GM12878 (cell line): ENCODE results near the gene MTO1. TPM values are rescaled to one million over a fixed set of nuclear protein-coding genes. Genes with fewer than 3 reads are reported as not detected.

Experiments
- ATAC-seq: fragments of 200-7000 bp; cut with Tn5 transposase; 3 replicates; pipeline ENCODE4 v1.9.1; 2020; ENCODE audit warnings: mild to moderate bottlenecking, moderate library complexity
- BruUV-seq: library from RNA; stranded (reverse); fragments of 400-500 nt; replicated peaks from 2 replicates; lab custom pipeline; 2021; lab: Mats Ljungman, UMichigan
- CTCF ChIA-PET: fragments of 300-600 bp; sonication (Branson Sonifier 250); formaldehyde crosslinking; extraction: SDS; loops from one replicate; lab custom pipeline; 2021; ENCODE audit warnings: inconsistent platforms; lab: Yijun Ruan, JAX
- POLR2A ChIA-PET: fragments of 350-600 bp; formaldehyde crosslinking; extraction: SDS; loops from one replicate; lab custom pipeline; 2021; ENCODE audit warnings: inconsistent platforms; lab: Charles Lee
- RAD21 ChIA-PET: fragments of 300-600 bp; sonication (Branson Sonifier 250); formaldehyde crosslinking; loops from one replicate; lab custom pipeline; 2023; ENCODE audit warnings: antibody characterized with exemption; ENCODE audit not compliant: unreplicated experiment; lab: Charles Lee
- SMC1A ChIA-PET: fragments of 300-600 bp; sonication (Branson Sonifier 250); formaldehyde crosslinking; loops from one replicate; lab custom pipeline; 2023; ENCODE audit not compliant: unreplicated experiment, uncharacterized antibody; lab: Charles Lee
- DNase-seq: peaks from one replicate; pipeline ENCODE4 v3.0.0-alpha.2; 2011; ENCODE audit warnings: low read depth, low spot score
- FAIRE-seq: peaks from 3 replicates; lab custom pipeline; 2011; peaks lifted over from hg19 to GRCh38; lab: Jason Lieb, UNC
- H2AFZ ChIP-seq: 2 replicates; pipeline ENCODE4 v1.6.0; 2011; ENCODE audit warnings: low read depth, low read length, control low read depth; ENCODE audit not compliant: control insufficient read depth
- H3K27ac ChIP-seq: 2 replicates; pipeline ENCODE4 v1.5.1; 2011; ENCODE audit warnings: control low read depth; ENCODE audit not compliant: control insufficient read depth, insufficient read depth
- H3K27me3 ChIP-seq, 2 experiments: replicated peaks in 1 of 2; 2 replicates each; pipeline versions ENCODE4 v1.6.0 to v1.6.1; 2011; ENCODE audit warnings: low read length in 1 of 2; ENCODE audit not compliant: control insufficient read depth in 2 of 2, insufficient read depth in 2 of 2
- H3K36me3 ChIP-seq, 2 experiments: 2 replicates each; pipeline ENCODE4 v1.5.1; 2011; ENCODE audit warnings: low read length in 1 of 2; ENCODE audit not compliant: control insufficient read depth in 2 of 2, insufficient read depth in 2 of 2
- H3K4me1 ChIP-seq: 2 replicates; pipeline ENCODE4 v1.6.1; 2011; ENCODE audit warnings: mild to moderate bottlenecking, low read length, moderate library complexity, mixed read lengths; ENCODE audit not compliant: control insufficient read depth, insufficient read depth
- H3K4me2 ChIP-seq: 2 replicates; pipeline ENCODE4 v1.6.0; 2011; ENCODE audit warnings: control low read depth; ENCODE audit not compliant: control insufficient read depth, insufficient read depth
- H3K4me3 ChIP-seq: fragments of 200-600 bp; sonication (generic); 2 replicates; pipeline ENCODE4 v1.5.1; 2016
- H3K79me2 ChIP-seq: 2 replicates; pipeline ENCODE4 v1.6.0; 2011; ENCODE audit warnings: low read length; ENCODE audit not compliant: control insufficient read depth, insufficient read depth
- H3K9ac ChIP-seq: 2 replicates; pipeline ENCODE4 v1.8.0; 2011; ENCODE audit warnings: low read length, control low read depth, mixed read lengths; ENCODE audit not compliant: control insufficient read depth, insufficient read depth
- H3K9me3 ChIP-seq: replicated peaks from 3 replicates; pipeline ENCODE4 v1.5.1; 2011; ENCODE audit warnings: mild to moderate bottlenecking, low read length; ENCODE audit not compliant: control insufficient read depth, insufficient read depth
- H4K20me1 ChIP-seq: 2 replicates; pipeline ENCODE4 v1.6.0; 2011; ENCODE audit not compliant: control insufficient read depth, insufficient read depth
- ASH2L ChIP-seq: fragments of 300-600, 200-600 bp; sonication (generic); IDR thresholded peaks from 2 replicates; pipeline ENCODE4 v1.6.1; 2017; ENCODE audit warnings: low read depth, mild to moderate bottlenecking, borderline replicate concordance
- ATF7 ChIP-seq: fragments of 450-650 bp; IDR thresholded peaks from 2 replicates; pipeline ENCODE4 v1.6.1; 2016; ENCODE audit warnings: low read depth, mild to moderate bottlenecking
- CBFB ChIP-seq: IDR thresholded peaks from 2 replicates; pipeline ENCODE4 v1.6.1; 2016; ENCODE audit warnings: antibody characterized with exemption, low read depth
- CEBPB ChIP-seq, 2 experiments: fragments of 150-350 bp in 1 of 2; IDR thresholded peaks; 2 replicates each; pipeline ENCODE4 v1.6.1; 2012 to 2014; ENCODE audit warnings: low read depth in 2 of 2, low read length in 2 of 2, borderline replicate concordance in 1 of 2, inconsistent platforms in 1 of 2
- EP300 ChIP-seq, 2 experiments: fragments of 150-350 bp in 1 of 2; IDR thresholded peaks; 2 replicates each; pipeline ENCODE4 v1.6.1; 2011 to 2012; ENCODE audit warnings: low read depth in 2 of 2, low read length in 2 of 2, borderline replicate concordance in 1 of 2, improper control_type of control experiment in 1 of 2, inconsistent platforms in 1 of 2; ENCODE audit not compliant: control insufficient read depth in 1 of 2
- GATAD2B ChIP-seq: fragments of 450-650 bp; conservative IDR thresholded peaks from 2 replicates; pipeline ENCODE4 v1.6.1; 2017; ENCODE audit warnings: low read depth, mild to moderate bottlenecking, moderate library complexity
- HDAC6 ChIP-seq: fragments of 200-600 bp; sonication (generic); IDR thresholded peaks from one replicate; pipeline ENCODE4 v1.8.0; 2017; ENCODE audit warnings: antibody characterized with exemption; ENCODE audit not compliant: unreplicated experiment
- IKZF1 ChIP-seq: fragments of 450-650 bp; conservative IDR thresholded peaks from 2 replicates; pipeline ENCODE4 v1.6.1; 2017; ENCODE audit warnings: antibody characterized with exemption, mild to moderate bottlenecking
- IKZF2 ChIP-seq, 2 experiments: fragments of 450-650 bp; IDR thresholded peaks; 2 replicates each; pipeline ENCODE4 v1.6.1; 2017; ENCODE audit warnings: mild to moderate bottlenecking in 2 of 2, moderate library complexity in 2 of 2
- IRF4 ChIP-seq: IDR thresholded peaks from 2 replicates; pipeline ENCODE4 v1.6.1; 2011; ENCODE audit warnings: low read depth, low read length
- LARP7 ChIP-seq: fragments of 450-650 bp; IDR thresholded peaks from 2 replicates; pipeline ENCODE4 v1.6.1; 2017; ENCODE audit warnings: mild to moderate bottlenecking
- NRF1 ChIP-seq: conservative IDR thresholded peaks from 2 replicates; pipeline ENCODE4 v1.6.1; 2011; ENCODE audit warnings: mild to moderate bottlenecking, low read depth, low read length, improper control_type of control experiment
- SREBF1 ChIP-seq: IDR thresholded peaks from 2 replicates; pipeline ENCODE4 v1.6.1; 2012; ENCODE audit warnings: mild to moderate bottlenecking, low read length
- WRNIP1 ChIP-seq: IDR thresholded peaks from 2 replicates; pipeline ENCODE4 v1.6.1; 2011; ENCODE audit warnings: low read depth, low read length, improper control_type of control experiment, borderline replicate concordance
- ZBED1 ChIP-seq: IDR thresholded peaks from 2 replicates; pipeline ENCODE4 v1.6.1; 2016; ENCODE audit warnings: borderline replicate concordance
- WGBS: methylation state at CpG from one replicate; pipeline ENCODE4 v1.1.6; 2016; ENCODE audit warnings: low lambda C conversion rate; ENCODE audit not compliant: insufficient replicate concordance, insufficient coverage; ENCODE audit errors: missing lambda C conversion rate; 5-methylcytosine and 5-hydroxymethylcytosine counted together
- in situ Hi-C: fragments of 300-500 bp; cut with MboI; formaldehyde crosslinking; loops from 9 replicates; pipeline ENCODE4 v1.14.3; 2018; ENCODE audit warnings: mixed read lengths
- intact Hi-C: fragments of 100-400 bp; cut with micrococcal nuclease; formaldehyde crosslinking; loops from one replicate; pipeline ENCODE4 v1.14.2; 2022; ENCODE audit not compliant: unreplicated experiment
- polyA plus RNA-seq, 11 experiments: library from polyadenylated mRNA; depleted of rRNA in 4 of 11; unstranded in 6 of 11; stranded (reverse) in 5 of 11; fragments of >200 nt; fragmentation: Nextera tagmentation in 4 of 11; fragmentation: Illumina TruSeq in 1 of 11; extraction: Ambion mirVana in 4 of 11; extraction: Trizol in 1 of 11; gene quantifications; 1 replicate in 1 of 11; 2 replicates in 10 of 11; pipeline versions ENCODE4 v1.2.1 to v1.2.3, GENCODE V29; 2011 to 2016; ENCODE audit warnings: inconsistent platforms in 2 of 11, missing spikeins in 2 of 11, low read depth in 1 of 11
- total RNA-seq, 4 experiments: library from RNA; depleted of rRNA in 3 of 4; stranded (reverse); fragments of >200 nt in 3 of 4; fragmentation: Illumina TruSeq in 1 of 4; extraction: Trizol in 1 of 4; gene quantifications; 2 replicates each; pipeline versions ENCODE4 v1.2.1 to v1.2.3, GENCODE V29; 2013 to 2021
- TF ChIP-seq, protein P1 (sequence below): IDR thresholded peaks from 2 replicates; pipeline ENCODE4 v1.6.1; 2012; ENCODE audit warnings: low read depth, low read length, improper control_type of control experiment
- TF ChIP-seq, protein P2 (sequence below): fragments of 450-650 bp; IDR thresholded peaks from 2 replicates; pipeline ENCODE4 v1.6.1; 2017; ENCODE audit warnings: borderline replicate concordance
- TF ChIP-seq, protein P3 (sequence below): fragments of 450-650 bp; IDR thresholded peaks from 2 replicates; pipeline ENCODE4 v1.6.1; 2016; ENCODE audit warnings: mild to moderate bottlenecking

MTO1 gene
- total and polyA plus RNA-seq, 10 of the 15 experiments (the other 5 are each of a cell fraction or from before 2014, with no cell fraction given) = 24.8 to 53.6 (median 33.1) TPM

DNA sequence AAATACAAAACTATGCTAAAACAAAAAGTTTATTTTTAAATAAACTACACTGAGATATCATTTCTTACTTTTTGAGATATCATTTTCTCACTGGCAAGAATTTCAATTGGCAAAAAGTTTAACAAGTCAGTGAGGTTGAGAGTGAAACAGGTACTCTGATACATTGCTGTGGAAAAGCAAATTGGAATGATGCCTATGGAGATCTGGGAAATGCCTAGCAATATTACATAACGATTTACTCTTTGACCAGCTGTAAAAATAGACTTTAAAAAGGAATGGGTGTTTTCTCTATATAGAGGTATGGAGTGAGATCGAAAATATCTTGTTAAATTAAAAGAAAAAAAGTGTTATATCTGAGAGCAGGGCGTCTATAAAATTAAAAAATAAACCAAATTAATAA, 26.3 kb upstream of the MTO1 start:
- Histone ChIP-seq H3K4me2 (no peak overlapping the region), H3K9me3 (no peaks in the 10 kb centered on the region), H3K4me3 (no peak overlapping the region), H3K4me1 (no peaks in the 10 kb centered on the region), H4K20me1 (no peaks in the 10 kb centered on the region), H3K9ac (no peak overlapping the region), H3K36me3 (peaks cover 10 to 31% of the 10 kb centered on the region in 2 experiments), H3K27me3 (no peaks in the 10 kb centered on the region), H2AFZ (no peak overlapping the region), H3K27ac (no peak overlapping the region), H3K79me2 (peaks cover 11% of the 10 kb centered on the region)
- POLR2A ChIA-PET = interaction anchor here (0.6 kb wide), 1 partner anchor 15 kb away, joined by 4 read pairs; no protein-coding TSS in a partner anchor
- in situ Hi-C loops (loop anchor here (25.0 kb wide), 1 partner anchor 1802 kb away; the partner anchor contains the start of gene COX7A2), intact Hi-C loops (no loop called here)
- DNase-seq (no peak), ATAC-seq (no peak), FAIRE-seq (no peak)
- no TSS peak for BruUV-seq
- WGBS = 70% methylated on average over 3 of the region's 3 CpGs
- CTCF ChIA-PET = interaction anchor here (1.0 kb wide), 1 partner anchor 15 kb away, joined by 4 read pairs; no protein-coding TSS in a partner anchor
- SMC1A ChIA-PET = interaction anchor here (0.9 to 1.3 kb wide), 3 partner anchors 23 to 178 kb away, joined by 3 to 4 read pairs (median 4); no protein-coding TSS in a partner anchor
- RAD21 ChIA-PET = no interaction called here
- no peak for TF ChIP-seq CBFB
- no peak for TF ChIP-seq LARP7
- no peak for TF ChIP-seq IRF4
- TF ChIP-seq NRF1 = no peak
- no peak for TF ChIP-seq IKZF2 (IDR thresholded peaks at IDR 0.05)
- TF ChIP-seq WRNIP1 = no peak
- TF ChIP-seq IKZF1 = no peak
- no peak for TF ChIP-seq SREBF1
- TF ChIP-seq ATF7 = no peak
- TF ChIP-seq, protein P1, sequence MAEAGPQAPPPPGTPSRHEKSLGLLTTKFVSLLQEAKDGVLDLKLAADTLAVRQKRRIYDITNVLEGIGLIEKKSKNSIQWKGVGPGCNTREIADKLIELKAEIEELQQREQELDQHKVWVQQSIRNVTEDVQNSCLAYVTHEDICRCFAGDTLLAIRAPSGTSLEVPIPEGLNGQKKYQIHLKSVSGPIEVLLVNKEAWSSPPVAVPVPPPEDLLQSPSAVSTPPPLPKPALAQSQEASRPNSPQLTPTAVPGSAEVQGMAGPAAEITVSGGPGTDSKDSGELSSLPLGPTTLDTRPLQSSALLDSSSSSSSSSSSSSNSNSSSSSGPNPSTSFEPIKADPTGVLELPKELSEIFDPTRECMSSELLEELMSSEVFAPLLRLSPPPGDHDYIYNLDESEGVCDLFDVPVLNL = no peak
- TF ChIP-seq, protein P2, sequence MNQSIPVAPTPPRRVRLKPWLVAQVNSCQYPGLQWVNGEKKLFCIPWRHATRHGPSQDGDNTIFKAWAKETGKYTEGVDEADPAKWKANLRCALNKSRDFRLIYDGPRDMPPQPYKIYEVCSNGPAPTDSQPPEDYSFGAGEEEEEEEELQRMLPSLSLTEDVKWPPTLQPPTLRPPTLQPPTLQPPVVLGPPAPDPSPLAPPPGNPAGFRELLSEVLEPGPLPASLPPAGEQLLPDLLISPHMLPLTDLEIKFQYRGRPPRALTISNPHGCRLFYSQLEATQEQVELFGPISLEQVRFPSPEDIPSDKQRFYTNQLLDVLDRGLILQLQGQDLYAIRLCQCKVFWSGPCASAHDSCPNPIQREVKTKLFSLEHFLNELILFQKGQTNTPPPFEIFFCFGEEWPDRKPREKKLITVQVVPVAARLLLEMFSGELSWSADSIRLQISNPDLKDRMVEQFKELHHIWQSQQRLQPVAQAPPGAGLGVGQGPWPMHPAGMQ = no peak
- TF ChIP-seq ZBED1 = no peak
- TF ChIP-seq EP300 (IDR thresholded peaks at IDR 0.05; ENCODE audit: borderline replicate concordance in 1 of 2, control insufficient read depth in 1 of 2, low read depth in 2 of 2, low read length in 2 of 2) = no peak
- no peak for TF ChIP-seq ASH2L
- TF ChIP-seq, protein P3, sequence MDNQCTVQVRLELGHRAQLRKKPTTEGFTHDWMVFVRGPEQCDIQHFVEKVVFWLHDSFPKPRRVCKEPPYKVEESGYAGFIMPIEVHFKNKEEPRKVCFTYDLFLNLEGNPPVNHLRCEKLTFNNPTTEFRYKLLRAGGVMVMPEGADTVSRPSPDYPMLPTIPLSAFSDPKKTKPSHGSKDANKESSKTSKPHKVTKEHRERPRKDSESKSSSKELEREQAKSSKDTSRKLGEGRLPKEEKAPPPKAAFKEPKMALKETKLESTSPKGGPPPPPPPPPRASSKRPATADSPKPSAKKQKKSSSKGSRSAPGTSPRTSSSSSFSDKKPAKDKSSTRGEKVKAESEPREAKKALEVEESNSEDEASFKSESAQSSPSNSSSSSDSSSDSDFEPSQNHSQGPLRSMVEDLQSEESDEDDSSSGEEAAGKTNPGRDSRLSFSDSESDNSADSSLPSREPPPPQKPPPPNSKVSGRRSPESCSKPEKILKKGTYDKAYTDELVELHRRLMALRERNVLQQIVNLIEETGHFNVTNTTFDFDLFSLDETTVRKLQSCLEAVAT = no peak
- no peak for TF ChIP-seq HDAC6
- no peak for TF ChIP-seq CEBPB (IDR thresholded peaks at IDR 0.05; ENCODE audit: borderline replicate concordance in 1 of 2, low read depth in 2 of 2, low read length in 2 of 2)
- TF ChIP-seq GATAD2B = no peak
